ENCODE results near the gene PTPN2.

GRCh38 chr18:12928641-12929040 lies 44.6 kb upstream of the PTPN2 start:
- TF ChIP-seq POLR2AphosphoS5 (IDR thresholded peaks at IDR 0.05; ENCODE audit: low read depth, low read length) (no peak), TAF1 (IDR thresholded peaks at IDR 0.05; ENCODE audit: borderline replicate concordance, low read depth, low read length) (no peak), POLR2A (IDR thresholded peaks at IDR 0.05; ENCODE audit: low read depth, low read length) (no peak)

Measured in GM12892 (cell line).